Astrocyte of the spinal cord (primary cell): ENCODE measurements around the gene P2RY6.

Experiments
- DNase-seq: peaks from one replicate; pipeline ENCODE4 v3.0.0; 2011; ENCODE audit warnings: low read depth, low spot score
- H3K4me3 ChIP-seq: 2 replicates; pipeline ENCODE4 v1.5.1; 2011; ENCODE audit warnings: low read depth, mild to moderate bottlenecking, low read length, moderate library complexity
- in situ Hi-C: cut with HindIII; loops from 2 replicates; pipeline ENCODE4 v1.10.0; 2017; ENCODE audit warnings: low sequenced_read_pairs
- TF ChIP-seq, protein P1 (sequence below): IDR thresholded peaks from 2 replicates; pipeline ENCODE4 v1.5.1; 2012; ENCODE audit warnings: low read depth, mild to moderate bottlenecking, low read length, inconsistent platforms

Gene P2RY6

DNA sequence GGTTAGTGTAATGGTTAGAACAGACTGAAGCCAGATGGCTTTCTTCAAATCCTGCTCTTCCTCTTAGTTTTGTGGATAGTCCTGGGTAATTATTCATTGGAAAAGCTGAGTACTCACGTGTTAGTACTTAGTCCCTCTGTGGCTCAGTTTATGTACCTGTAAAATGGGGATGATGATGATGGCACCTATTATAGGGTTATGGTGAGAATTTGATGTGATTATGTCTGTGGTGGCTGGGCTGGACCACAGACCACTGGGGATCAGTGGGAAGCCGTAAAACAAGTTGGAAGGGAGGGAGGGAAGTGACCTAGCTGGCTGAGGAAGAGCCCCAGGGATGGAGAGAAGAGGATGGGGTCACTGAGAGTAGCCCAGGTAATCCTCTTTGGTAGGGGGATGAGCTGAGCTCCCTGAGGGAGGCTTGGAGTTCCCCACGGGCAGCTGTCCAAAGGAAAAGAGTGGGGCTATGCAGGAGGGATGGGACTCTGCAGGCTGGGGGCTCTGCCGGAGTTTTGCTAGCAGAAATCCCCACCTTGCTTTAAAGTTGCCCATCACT lies 55.8 kb downstream of the P2RY6 start:
- in situ Hi-C loops, result no loop called here
- TF ChIP-seq, protein P1, sequence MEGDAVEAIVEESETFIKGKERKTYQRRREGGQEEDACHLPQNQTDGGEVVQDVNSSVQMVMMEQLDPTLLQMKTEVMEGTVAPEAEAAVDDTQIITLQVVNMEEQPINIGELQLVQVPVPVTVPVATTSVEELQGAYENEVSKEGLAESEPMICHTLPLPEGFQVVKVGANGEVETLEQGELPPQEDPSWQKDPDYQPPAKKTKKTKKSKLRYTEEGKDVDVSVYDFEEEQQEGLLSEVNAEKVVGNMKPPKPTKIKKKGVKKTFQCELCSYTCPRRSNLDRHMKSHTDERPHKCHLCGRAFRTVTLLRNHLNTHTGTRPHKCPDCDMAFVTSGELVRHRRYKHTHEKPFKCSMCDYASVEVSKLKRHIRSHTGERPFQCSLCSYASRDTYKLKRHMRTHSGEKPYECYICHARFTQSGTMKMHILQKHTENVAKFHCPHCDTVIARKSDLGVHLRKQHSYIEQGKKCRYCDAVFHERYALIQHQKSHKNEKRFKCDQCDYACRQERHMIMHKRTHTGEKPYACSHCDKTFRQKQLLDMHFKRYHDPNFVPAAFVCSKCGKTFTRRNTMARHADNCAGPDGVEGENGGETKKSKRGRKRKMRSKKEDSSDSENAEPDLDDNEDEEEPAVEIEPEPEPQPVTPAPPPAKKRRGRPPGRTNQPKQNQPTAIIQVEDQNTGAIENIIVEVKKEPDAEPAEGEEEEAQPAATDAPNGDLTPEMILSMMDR, result no peak
- DNase-seq, result no peak
- no peak overlapping the region for H3K4me3 ChIP-seq

- no peak overlapping the region for H3K4me3 ChIP-seq
- TF ChIP-seq, protein P1, result peak; percentile 73
- in situ Hi-C loops, result no loop called here
- no peak for DNase-seq
Observed at GRCh38 chr11:73330569-73331093, 58.5 kb downstream of the P2RY6 start.

GRCh38 chr11:73331138-73331916 lies 59.2 kb downstream of the P2RY6 start:
- in situ Hi-C loops, result no loop called here
- H3K4me3 ChIP-seq, result no peak overlapping the region
- no peak for DNase-seq
- TF ChIP-seq, protein P1, result no peak

- in situ Hi-C loops, result no loop called here
- TF ChIP-seq, protein P1, result no peak
- no peak overlapping the region for H3K4me3 ChIP-seq
- DNase-seq, result no peak
Observed at GRCh38 chr11:73333173-73333572, 61.0 kb downstream of the P2RY6 start.

DNA sequence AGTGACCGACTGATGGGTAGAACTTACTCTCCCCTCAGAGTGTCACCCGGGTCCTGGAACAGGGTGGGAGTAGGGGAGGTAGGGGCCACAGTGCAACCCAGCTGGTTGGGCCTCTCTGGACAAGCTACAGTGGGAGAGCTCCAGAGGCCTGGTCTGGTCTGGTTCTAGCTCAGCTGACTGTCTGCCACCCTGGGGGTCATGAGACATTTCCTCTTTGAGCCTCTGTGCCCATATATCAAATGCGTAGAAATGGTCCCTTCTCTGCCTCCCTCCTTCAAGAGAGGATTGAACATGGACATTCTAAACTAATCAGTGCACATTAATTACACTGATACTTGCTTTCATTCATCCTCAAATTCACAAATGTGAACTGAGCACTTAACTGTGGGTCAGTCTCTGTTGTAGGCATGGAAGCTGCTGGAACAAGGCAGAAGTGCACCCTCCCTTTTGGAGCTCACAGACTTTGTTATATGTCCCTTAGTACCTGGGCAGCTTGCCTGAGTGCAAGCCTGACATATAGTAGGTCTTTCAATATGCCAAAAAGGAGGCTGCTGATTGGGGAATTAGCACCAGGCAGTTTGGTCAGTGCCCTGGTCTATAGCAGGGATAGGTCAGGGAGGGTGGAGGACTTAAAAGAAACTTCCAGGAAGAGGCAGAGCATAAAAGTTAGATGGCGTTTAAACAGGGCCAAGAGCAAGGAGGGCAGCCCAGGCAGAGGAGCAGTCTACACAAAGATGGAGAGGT lies 61.7 kb downstream of the P2RY6 start:
- no peak overlapping the region for H3K4me3 ChIP-seq
- TF ChIP-seq, protein P1, result no peak
- DNase-seq, result no peak
- in situ Hi-C loops, result no loop called here

- in situ Hi-C loops, result no loop called here
- DNase-seq, result peak; percentile 91
- TF ChIP-seq, protein P1, result peak; percentile 6
- no peak overlapping the region for H3K4me3 ChIP-seq
Observed at GRCh38 chr11:73334384-73335203, 62.5 kb downstream of the P2RY6 start.
